PC-3 (cell line): ENCODE measurements around the gene OR4D11. TPM values are rescaled to one million over a fixed set of nuclear protein-coding genes. Genes with fewer than 3 reads are reported as not detected.
"Not testable (repeated sequence)": the region's sequence is repeated elsewhere in the genome, so short reads cannot be mapped to it uniquely, and the experiment has no call there.

Source experiments
- ATAC-seq: fragments of 200-7000 bp; cut with Tn5 transposase; 2 replicates; pipeline ENCODE4 v1.9.1; 2020; ENCODE audit warnings: mild to moderate bottlenecking, moderate library complexity
- BruUV-seq: library from RNA; stranded (reverse); fragments of 400-500 nt; replicated peaks from 2 replicates; lab custom pipeline; 2021; lab: Mats Ljungman, UMichigan
- CTCF ChIA-PET: fragments of 300-600 bp; sonication (Branson Sonifier 250); formaldehyde crosslinking; loops from one replicate; lab custom pipeline; 2022; ENCODE audit warnings: antibody characterized with exemption; lab: Charles Lee
- POLR2A ChIA-PET: fragments of 300-600 bp; sonication (Branson Sonifier 250); formaldehyde crosslinking; loops from one replicate; lab custom pipeline; 2022; ENCODE audit warnings: antibody characterized with exemption; ENCODE audit not compliant: unreplicated experiment; lab: Charles Lee
- DNase-seq: peaks from one replicate; pipeline ENCODE4 v3.0.0-alpha.2; 2015
- H2AFZ ChIP-seq: fragments of 300-600 bp; sonication (generic); 2 replicates; pipeline ENCODE4 v1.6.0; 2016; ENCODE audit warnings: antibody characterized with exemption, low read length
- H3F3A ChIP-seq: fragments of 300-600 bp; sonication (generic); one replicate; pipeline ENCODE4 v1.6.0; 2017; ENCODE audit warnings: antibody characterized with exemption, low read length, control low read depth, mild to moderate bottlenecking; ENCODE audit not compliant: unreplicated experiment
- H3K27ac ChIP-seq: fragments of 300-600 bp; sonication (generic); 2 replicates; pipeline ENCODE4 v1.5.1; 2016; ENCODE audit warnings: mild to moderate bottlenecking, low read length
- H3K27me3 ChIP-seq: fragments of 300-600 bp; sonication (generic); 2 replicates; pipeline ENCODE4 v1.6.1; 2016; ENCODE audit warnings: low read length, mixed read lengths
- H3K36me3 ChIP-seq: fragments of 300-600 bp; sonication (generic); 2 replicates; pipeline ENCODE4 v1.6.1; 2016; ENCODE audit warnings: low read depth, mixed run types, low read length, mixed read lengths
- H3K4me1 ChIP-seq: fragments of 300-600 bp; sonication (generic); 2 replicates; pipeline ENCODE4 v1.5.1; 2016; ENCODE audit warnings: low read length; ENCODE audit not compliant: insufficient read depth
- H3K4me2 ChIP-seq: fragments of 300-600 bp; sonication (generic); 2 replicates; pipeline ENCODE4 v1.6.0; 2016; ENCODE audit warnings: low read length
- H3K4me3 ChIP-seq: fragments of 300-600 bp; sonication (generic); 2 replicates; pipeline ENCODE4 v1.5.1; 2016; ENCODE audit warnings: mild to moderate bottlenecking, low read length, mixed read lengths
- H3K79me2 ChIP-seq: fragments of 300-600 bp; sonication (generic); 2 replicates; pipeline ENCODE4 v1.6.1; 2017; ENCODE audit warnings: low read length, mixed read lengths
- H3K9ac ChIP-seq: fragments of 300-600 bp; sonication (generic); 2 replicates; pipeline ENCODE4 v1.6.0; 2016; ENCODE audit warnings: mild to moderate bottlenecking, low read length
- H3K9me2 ChIP-seq: fragments of 300-600 bp; sonication (generic); replicated peaks from 2 replicates; pipeline ENCODE4 v1.6.1; 2016; ENCODE audit warnings: mixed run types, low read length, mixed read lengths
- H3K9me3 ChIP-seq: fragments of 300-600 bp; sonication (generic); 2 replicates; pipeline ENCODE4 v1.6.1; 2016; ENCODE audit warnings: low read length, mixed read lengths
- H4K20me1 ChIP-seq: fragments of 300-600 bp; sonication (generic); 2 replicates; pipeline ENCODE4 v1.6.1; 2016; ENCODE audit warnings: low read length, mixed read lengths
- CTCF ChIP-seq: fragments of 300-600 bp; sonication (generic); conservative IDR thresholded peaks from 2 replicates; pipeline ENCODE4 v1.5.1; 2017; ENCODE audit warnings: antibody characterized with exemption, low read depth, mild to moderate bottlenecking, low read length
- EZH2 ChIP-seq: fragments of 300-600 bp; sonication (generic); IDR thresholded peaks from one replicate; pipeline ENCODE4 v1.6.1; 2017; ENCODE audit warnings: antibody characterized with exemption, mild to moderate bottlenecking, low read length; ENCODE audit not compliant: unreplicated experiment
- EZH2phosphoT487 ChIP-seq: fragments of 300-600 bp; sonication (generic); IDR thresholded peaks from 2 replicates; pipeline ENCODE4 v1.6.1; 2018; ENCODE audit warnings: mild to moderate bottlenecking, antibody characterized with exemption, low read length, borderline replicate concordance
- intact Hi-C: fragments of 100-400 bp; cut with micrococcal nuclease; formaldehyde crosslinking; loops from 2 replicates; pipeline ENCODE4 v1.9.0; 2023
- total RNA-seq: library from RNA; depleted of rRNA; stranded (reverse); fragments of >200 nt; gene quantifications from 2 replicates; pipeline ENCODE4 v1.2.3, GENCODE V29; 2014

Gene OR4D11
- total RNA-seq, 1 experiment from 2014 or later, result not detected

GRCh38 chr11:59510941-59511589 is 7.7 kb downstream of the OR4D11 start, which contains the start of gene OR4D9:
TSS of gene OR4D9 (plus strand) at chr11:59511539. CDS start at chr11:59514913, 3,374 bp downstream.
- no peaks in the 10 kb centered on the region for H3K36me3 ChIP-seq
- intact Hi-C loops, result no loop called here
- no peak for DNase-seq

GRCh38 chr11:59511675-59512074 is 8.3 kb downstream of the OR4D11 start:
- intact Hi-C loops, result no loop called here
- DNase-seq (no peak), ATAC-seq (no peak)
- ChIA-PET POLR2A (no interaction called here), CTCF (no interaction called here)
- no peaks in the 10 kb centered on the region for H3K36me3 ChIP-seq
- TF ChIP-seq CTCF (no peak), EZH2 (no peak), EZH2phosphoT487 (no peak)
- no peak overlapping the region for H3K9ac ChIP-seq
- no peak overlapping the region for H3K27ac ChIP-seq
- H3F3A ChIP-seq, result no peaks in the 10 kb centered on the region
- H3K9me3 ChIP-seq, result no peaks in the 10 kb centered on the region
- H3K9me2 ChIP-seq, result no peaks in the 10 kb centered on the region
- H3K27me3 ChIP-seq, result peaks cover 33% of the 10 kb centered on the region
- no peaks in the 10 kb centered on the region for H3K79me2 ChIP-seq
- H3K4me2 ChIP-seq, result no peak overlapping the region
- no TSS peak for BruUV-seq
- H2AFZ ChIP-seq, result no peak overlapping the region
- H3K4me1 ChIP-seq, result no peaks in the 10 kb centered on the region
- H4K20me1 ChIP-seq, result 0 out of 2 replicates have a peak, but pooled peaks cover 3% of the 10 kb centered on the region
- H3K4me3 ChIP-seq, result no peak overlapping the region

More at GRCh38 chr11:59510941-59511589, 7.7 kb downstream of the OR4D11 start, which contains the start of gene OR4D9:
- no peaks in the 10 kb centered on the region for H3K4me1 ChIP-seq
- no TSS peak for BruUV-seq
- H3K9me2 ChIP-seq, result no peaks in the 10 kb centered on the region
- no peaks in the 10 kb centered on the region for H3K9me3 ChIP-seq
- H3K27ac ChIP-seq, result no peak within 1 kb of the TSS
- ChIA-PET POLR2A (no interaction called here), CTCF (no interaction called here)
- no peak for ATAC-seq
- H2AFZ ChIP-seq, result no peak within 1 kb of the TSS
- H3K9ac ChIP-seq, result no peak within 1 kb of the TSS
- H3K79me2 ChIP-seq, result no peaks in the 10 kb centered on the region
- H3K27me3 ChIP-seq, result peaks cover 37% of the 10 kb centered on the region
- no peak within 1 kb of the TSS for H3K4me3 ChIP-seq
- H3K4me2 ChIP-seq, result no peak within 1 kb of the TSS
- no peak for TF ChIP-seq EZH2phosphoT487
- TF ChIP-seq CTCF, result no peak
- no peak for TF ChIP-seq EZH2
- no peaks in the 10 kb centered on the region for H3F3A ChIP-seq
- H4K20me1 ChIP-seq, result 0 out of 2 replicates have a peak, but pooled peaks cover 3% of the 10 kb centered on the region

GRCh38 chr11:59520139-59520538 is 16.8 kb downstream of the OR4D11 start:
- H2AFZ ChIP-seq, BruUV-seq, H3K9me2 ChIP-seq, H3K4me1 ChIP-seq, H3K27ac ChIP-seq, POLR2A ChIA-PET, DNase-seq, H3K9me3 ChIP-seq, H3K79me2 ChIP-seq, CTCF ChIA-PET, intact Hi-C loops, H4K20me1 ChIP-seq, H3F3A ChIP-seq, ATAC-seq, H3K4me3 ChIP-seq, H3K4me2 ChIP-seq, H3K9ac ChIP-seq, H3K36me3 ChIP-seq: not testable (repeated sequence)
- H3K27me3 ChIP-seq, result peaks cover 60% of the 10 kb centered on the region
